HG03439 (cell line): ENCODE data around the gene PARD3B.
"Not testable (repeated sequence)": the region's sequence is repeated elsewhere in the genome, so short reads cannot be mapped to it uniquely, and the experiment has no call there.

Source experiments
- ATAC-seq: cut with Tn5 transposase; IDR thresholded peaks from one replicate; pipeline ENCODE4 v1.9.1; 2021; ENCODE audit warnings: mild to moderate bottlenecking, moderate library complexity; ENCODE audit not compliant: unreplicated experiment

Gene PARD3B

DNA sequence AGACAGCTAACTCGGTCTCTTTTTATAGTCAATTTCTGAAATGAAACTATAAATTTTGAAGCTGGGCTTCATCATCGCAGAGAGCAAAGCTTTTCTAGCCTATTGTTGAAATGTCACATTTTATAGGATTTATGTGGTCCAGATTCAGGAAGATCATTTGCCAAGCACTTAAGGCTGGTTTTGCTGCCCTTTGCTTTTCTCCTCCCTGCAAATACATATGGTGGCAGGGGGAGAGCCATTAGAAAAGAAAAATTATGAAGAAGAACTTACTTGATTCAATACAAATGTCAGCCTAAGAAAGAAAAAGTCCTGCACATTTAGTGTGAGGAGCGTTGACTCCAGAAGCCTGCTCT lies 930.1 kb downstream of the PARD3B start:
- no peak for ATAC-seq

GRCh38 chr2:205477016-205477705 lies 931.9 kb downstream of the PARD3B start:
- ATAC-seq: no peak

- ATAC-seq: no peak
Measured at GRCh38 chr2:205481861-205482260, 936.6 kb downstream of the PARD3B start.

DNA sequence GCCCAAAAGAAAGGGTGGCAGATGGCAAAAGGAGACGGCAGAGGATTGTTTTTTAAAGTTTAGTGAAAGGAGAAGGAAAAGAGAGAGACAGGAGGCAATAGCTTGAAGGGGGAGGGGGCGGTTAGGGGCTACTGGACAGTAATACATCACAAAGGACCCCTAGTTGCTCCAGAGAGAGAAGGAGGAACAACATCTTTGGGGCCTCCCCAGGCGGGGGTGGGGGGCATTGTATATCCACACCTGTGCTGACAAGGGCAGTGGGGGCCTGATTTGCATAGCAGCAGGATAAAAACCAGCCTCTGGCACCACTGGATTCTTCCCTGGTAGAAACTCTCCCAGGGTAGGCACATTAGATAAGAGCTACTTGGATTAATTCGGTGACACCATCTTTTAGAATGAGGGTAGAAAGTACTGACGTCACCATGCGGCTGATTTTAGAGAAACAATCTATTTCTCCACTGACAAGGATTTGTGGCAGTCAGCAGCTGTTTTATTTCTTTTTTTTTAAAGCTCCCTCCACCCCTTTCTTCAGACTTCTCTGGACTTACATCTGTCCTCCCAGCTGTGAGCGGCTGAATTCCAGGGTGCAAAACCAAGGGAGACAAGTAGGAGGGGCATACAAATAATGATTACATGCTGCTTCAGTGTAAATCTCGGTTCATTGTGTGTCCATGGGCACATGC lies 937.3 kb downstream of the PARD3B start:
- ATAC-seq: no peak

- ATAC-seq: no peak
Measured at GRCh38 chr2:205483095-205483494, 937.8 kb downstream of the PARD3B start.

DNA sequence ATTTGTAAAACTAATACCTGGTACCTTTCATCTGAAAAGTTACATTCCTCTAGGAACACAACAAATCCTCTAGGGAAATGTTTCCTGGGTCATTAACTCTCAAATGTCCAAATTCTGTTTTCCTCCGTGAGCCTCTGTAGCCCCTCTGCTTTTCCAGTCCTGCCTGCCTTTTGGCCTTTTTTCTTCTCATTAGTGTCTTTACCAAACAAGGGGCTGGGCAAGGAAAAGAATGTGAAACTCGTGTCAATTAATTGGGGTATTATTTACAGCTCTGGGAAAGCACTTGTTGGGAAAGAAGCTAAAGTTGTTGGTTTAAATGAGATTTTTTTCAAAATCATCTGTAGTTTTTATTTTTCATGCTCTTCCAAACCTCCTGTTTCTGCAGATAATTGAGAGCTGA lies 938.9 kb downstream of the PARD3B start:
- no peak for ATAC-seq

- ATAC-seq: no peak
Measured at GRCh38 chr2:205484764-205485163, 939.5 kb downstream of the PARD3B start.

- not testable (repeated sequence) for ATAC-seq
Measured at GRCh38 chr2:205493528-205493927, 948.3 kb downstream of the PARD3B start.

DNA sequence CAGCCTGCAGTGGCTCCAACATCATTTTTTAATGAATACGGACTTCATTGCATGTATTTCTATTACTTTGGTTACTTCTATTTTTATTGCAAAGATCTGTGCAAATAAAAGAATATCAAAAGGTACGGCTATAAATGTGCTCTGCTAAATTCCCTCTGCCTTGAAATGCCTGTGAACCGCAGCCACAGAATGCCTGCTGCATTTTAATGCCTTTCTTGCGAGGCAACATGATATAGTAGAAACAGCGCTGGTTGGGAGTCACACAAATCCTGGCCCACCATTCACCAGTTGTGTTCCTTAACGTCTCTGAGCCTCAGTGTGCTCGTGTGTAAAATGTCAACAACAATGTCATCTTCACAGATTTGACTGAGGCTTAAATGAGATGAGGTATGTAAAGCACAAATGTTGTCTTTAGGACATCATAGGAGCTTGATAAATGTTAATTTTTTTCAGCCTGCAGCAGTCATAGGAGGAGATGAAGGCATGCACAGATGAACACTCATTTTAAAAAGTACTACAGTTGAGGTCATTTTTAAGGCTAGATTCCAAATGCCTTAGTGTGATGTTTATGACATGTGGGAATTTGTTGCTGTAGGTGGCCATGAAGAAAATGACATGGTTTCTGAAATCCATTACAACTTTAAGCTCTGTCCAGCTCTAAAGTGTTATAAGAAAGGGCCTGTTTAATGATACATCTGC lies 949.4 kb downstream of the PARD3B start:
- no peak for ATAC-seq

- no peak for ATAC-seq
Measured at GRCh38 chr2:205495819-205496218, 950.5 kb downstream of the PARD3B start.

GRCh38 chr2:205496370-205496769 lies 951.1 kb downstream of the PARD3B start:
- no peak for ATAC-seq

- ATAC-seq: no peak
Measured at GRCh38 chr2:205496772-205497171, 951.5 kb downstream of the PARD3B start.

GRCh38 chr2:205499006-205499405 lies 953.7 kb downstream of the PARD3B start:
- no peak for ATAC-seq

DNA sequence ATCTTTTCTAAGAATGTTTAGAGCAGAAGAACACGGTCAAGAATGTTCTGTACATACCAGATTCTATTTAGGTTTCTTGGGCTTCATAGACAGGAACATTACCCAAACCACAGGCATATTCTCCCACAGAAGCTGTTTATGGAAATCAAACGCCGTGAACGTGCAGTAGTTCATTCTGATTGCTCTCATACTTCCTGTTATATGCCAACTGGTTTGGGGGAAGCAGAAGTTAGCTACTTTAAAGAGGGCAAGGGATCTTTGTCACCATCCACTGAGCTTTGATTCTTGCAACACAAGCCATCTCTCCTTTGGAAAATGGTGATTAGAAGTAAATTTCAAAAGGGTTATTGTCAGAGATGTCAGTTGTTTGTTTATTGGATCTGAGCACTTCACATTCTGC lies 954.8 kb downstream of the PARD3B start:
- ATAC-seq: no peak

GRCh38 chr2:205500951-205501350 lies 955.7 kb downstream of the PARD3B start:
- ATAC-seq: no peak

GRCh38 chr2:205501826-205502225 lies 956.6 kb downstream of the PARD3B start:
- ATAC-seq: no peak

DNA sequence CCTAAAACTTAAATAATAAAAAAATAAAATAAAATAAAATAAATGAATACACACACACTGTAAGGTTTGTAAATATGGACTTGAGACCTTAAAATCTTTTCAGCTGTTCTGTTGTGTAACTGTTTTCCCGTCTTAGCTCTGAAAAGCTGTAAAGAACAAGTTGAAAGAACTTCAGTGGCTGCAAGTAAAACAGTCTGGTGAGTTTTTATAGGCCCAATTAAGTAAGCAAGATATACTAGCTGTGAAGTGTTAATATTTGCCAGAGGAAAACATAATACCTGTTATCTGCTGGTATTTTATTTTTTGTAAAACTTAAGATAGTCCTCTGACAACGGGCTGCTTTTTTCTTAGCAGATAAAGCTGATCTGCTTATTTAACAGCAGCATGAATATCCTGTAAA lies 960.1 kb downstream of the PARD3B start:
- no peak for ATAC-seq

- no peak for ATAC-seq
Measured at GRCh38 chr2:205509655-205510054, 964.4 kb downstream of the PARD3B start.

DNA sequence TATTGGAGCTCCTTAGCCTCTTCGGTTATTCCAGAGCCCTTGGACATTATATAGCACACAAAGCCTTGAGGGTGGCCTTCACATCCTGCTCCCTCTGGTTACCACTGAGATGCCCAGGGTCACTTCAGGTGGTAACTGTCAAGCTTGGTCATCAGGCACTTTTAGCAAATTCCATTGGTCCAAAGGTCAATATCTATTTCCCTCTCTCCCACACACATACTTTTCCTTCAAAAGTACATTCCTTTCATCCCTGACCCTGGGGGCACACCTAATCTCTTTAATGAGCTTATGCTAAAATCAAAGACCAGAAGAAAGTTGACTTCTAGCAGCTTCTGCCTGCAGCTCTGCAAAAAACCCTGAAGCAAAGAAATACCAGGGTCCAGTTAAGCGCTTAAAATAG lies 965.1 kb downstream of the PARD3B start:
- ATAC-seq: no peak

GRCh38 chr2:205511221-205511620 lies 965.9 kb downstream of the PARD3B start:
- ATAC-seq: no peak

DNA sequence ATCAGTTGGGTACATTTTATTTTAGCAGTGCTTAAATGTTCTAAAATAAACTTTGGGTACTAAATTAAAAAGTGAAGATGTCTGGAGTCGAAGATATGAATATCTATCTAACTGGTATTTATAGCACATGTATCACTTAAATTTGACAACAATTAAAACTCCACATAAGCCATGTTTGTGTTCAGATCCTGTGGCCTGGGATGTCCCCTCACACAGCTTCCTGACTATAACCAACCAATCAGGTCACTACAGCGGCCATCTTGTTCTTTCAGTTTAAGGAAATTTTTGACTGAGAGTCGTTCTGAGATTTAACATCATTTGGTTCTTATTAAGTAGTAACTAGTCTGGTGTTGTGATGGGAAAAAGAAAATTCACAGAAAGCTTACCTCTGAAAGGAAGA lies 966.4 kb downstream of the PARD3B start:
- ATAC-seq: no peak

GRCh38 chr2:205520311-205520710 lies 975.0 kb downstream of the PARD3B start:
- ATAC-seq: no peak
